SK-N-SH (cell line): ENCODE measurements around the gene LGR5. TPM values are rescaled to one million over a fixed set of nuclear protein-coding genes. Genes with fewer than 3 reads are reported as not detected.

Experiments used
- CTCF ChIA-PET: fragments of 300-600, 350-600 bp; formaldehyde crosslinking; extraction: SDS; loops from one replicate; lab custom pipeline; 2021; lab: Yijun Ruan, JAX
- POLR2A ChIA-PET: fragments of 350-600 bp; sonication (Branson Sonifier 250); formaldehyde crosslinking; extraction: SDS; loops from one replicate; lab custom pipeline; 2020; ENCODE audit warnings: antibody characterized with exemption, inconsistent platforms; lab: Yijun Ruan, JAX
- DNase-seq: peaks from one replicate; pipeline ENCODE4 v3.0.0; 2012
- H2AFZ ChIP-seq: fragments of 200-600 bp; sonication (generic); 2 replicates; pipeline ENCODE4 v1.8.1; 2016; ENCODE audit warnings: antibody characterized with exemption, mild to moderate bottlenecking, low read depth
- H3F3A ChIP-seq: fragments of 200-600 bp; sonication (generic); replicated peaks from 2 replicates; pipeline ENCODE3; 2016; ENCODE audit warnings: antibody characterized with exemption, mild to moderate bottlenecking; ENCODE audit not compliant: insufficient read depth
- H3K27ac ChIP-seq, 2 experiments: fragments of 200-500 bp in 1 of 2; fragments of 200-600 bp in 1 of 2; sonication (Bioruptor generic) in 1 of 2; sonication (generic), shearing (Covaris generic) in 1 of 2; 2 replicates each; pipeline versions ENCODE4 v1.5.1 to v1.6.1; 2014 to 2016; ENCODE audit warnings: low read depth in 2 of 2, inconsistent platforms in 1 of 2, low read length in 1 of 2, mild to moderate bottlenecking in 1 of 2, mixed read lengths in 1 of 2
- H3K27me3 ChIP-seq: fragments of 200-600 bp; sonication (generic), shearing (Covaris generic); 2 replicates; pipeline ENCODE4 v1.6.1; 2016; ENCODE audit warnings: mixed run types; ENCODE audit not compliant: insufficient read depth
- H3K36me3 ChIP-seq, 2 experiments: fragments of 200-500 bp in 1 of 2; fragments of 200-600 bp in 1 of 2; sonication (Bioruptor generic) in 1 of 2; sonication (generic) in 1 of 2; replicated peaks in 1 of 2; 2 replicates each; pipeline versions ENCODE3 to v1.5.1; 2014 to 2016; ENCODE audit warnings: low read length in 1 of 2, mild to moderate bottlenecking in 1 of 2; ENCODE audit not compliant: insufficient read depth in 2 of 2, control insufficient read depth in 1 of 2
- H3K4me1 ChIP-seq, 2 experiments: fragments of 200-500 bp in 1 of 2; fragments of 200-600 bp in 1 of 2; sonication (Bioruptor generic) in 1 of 2; sonication (generic), shearing (Covaris generic) in 1 of 2; 2 replicates each; pipeline versions ENCODE4 v1.5.1 to v1.6.1; 2014 to 2016; ENCODE audit warnings: low read depth in 1 of 2, low read length in 1 of 2, mixed run types in 1 of 2; ENCODE audit not compliant: insufficient read depth in 2 of 2, control insufficient read depth in 1 of 2
- H3K4me2 ChIP-seq: fragments of 200-600 bp; sonication (generic), shearing (Covaris generic); 2 replicates; pipeline ENCODE4 v1.6.1; 2017; ENCODE audit warnings: mixed run types
- H3K4me3 ChIP-seq, 2 experiments: fragments of 200-500 bp in 1 of 2; fragments of 200-600 bp in 1 of 2; sonication (Bioruptor generic) in 1 of 2; sonication (generic), shearing (Covaris generic) in 1 of 2; 2 replicates each; pipeline versions ENCODE4 v1.5.1 to v1.8.1; 2014 to 2016; ENCODE audit warnings: low read depth in 2 of 2, inconsistent platforms in 1 of 2, low read length in 1 of 2, mild to moderate bottlenecking in 1 of 2, mixed read lengths in 1 of 2, moderate library complexity in 1 of 2
- H3K79me2 ChIP-seq: fragments of 200-600 bp; sonication (generic); 2 replicates; pipeline ENCODE4 v1.8.1; 2017; ENCODE audit warnings: mild to moderate bottlenecking; ENCODE audit not compliant: insufficient read depth
- H3K9ac ChIP-seq: fragments of 200-600 bp; sonication (generic); 2 replicates; pipeline ENCODE4 v1.6.1; 2017; ENCODE audit warnings: mixed run types
- H3K9me2 ChIP-seq: fragments of 200-600 bp; sonication (generic); 2 replicates; pipeline ENCODE4 v1.6.1; 2017; ENCODE audit warnings: mixed run types
- H3K9me3 ChIP-seq: fragments of 200-600 bp; sonication (generic); 2 replicates; pipeline ENCODE4 v1.6.1; 2017; ENCODE audit warnings: mixed run types, mild to moderate bottlenecking, moderate library complexity
- H4K20me1 ChIP-seq: fragments of 200-600 bp; sonication (generic); 2 replicates; pipeline ENCODE4 v1.6.1; 2017; ENCODE audit warnings: mild to moderate bottlenecking, mixed run types; ENCODE audit not compliant: insufficient read depth
- CHD2 ChIP-seq: fragments of 150-350 bp; IDR thresholded peaks from 2 replicates; pipeline ENCODE4 v1.6.1; 2018; ENCODE audit warnings: low read length; ENCODE audit not compliant: partially characterized antibody
- EP300 ChIP-seq, 2 experiments: IDR thresholded peaks; 2 replicates each; pipeline versions ENCODE4 v1.4.0 to v1.6.1; 2012; ENCODE audit warnings: borderline replicate concordance in 1 of 2, low read depth in 1 of 2, low read length in 1 of 2
- EZH2phosphoT487 ChIP-seq: fragments of 200-600 bp; sonication (generic); IDR thresholded peaks from 2 replicates; pipeline ENCODE4 v1.6.1; 2017; ENCODE audit warnings: low read depth, mixed run types, mild to moderate bottlenecking, antibody characterized with exemption, moderate library complexity, borderline replicate concordance
- FOSL2 ChIP-seq: IDR thresholded peaks from 2 replicates; pipeline ENCODE4 v1.4.0; 2012; ENCODE audit warnings: low read depth, mild to moderate bottlenecking, moderate library complexity, borderline replicate concordance
- FOXJ3 ChIP-seq: sonication (generic); formaldehyde crosslinking; IDR thresholded peaks from 2 replicates; pipeline ENCODE4 v1.5.1; 2020; ENCODE audit warnings: mild to moderate bottlenecking, missing genetic modification reagents
- FOXM1 ChIP-seq: IDR thresholded peaks from 2 replicates; pipeline ENCODE4 v1.4.0; 2012; ENCODE audit warnings: low read depth, mild to moderate bottlenecking
- GATA2 ChIP-seq: sonication (generic); formaldehyde crosslinking; IDR thresholded peaks from 2 replicates; pipeline ENCODE4 v1.5.0; 2020; ENCODE audit warnings: mild to moderate bottlenecking, missing genetic modification reagents
- JUND ChIP-seq: IDR thresholded peaks from 2 replicates; pipeline ENCODE4 v1.4.0; 2012
- MXI1 ChIP-seq: IDR thresholded peaks from 2 replicates; pipeline ENCODE4 v1.6.1; 2012; ENCODE audit warnings: mild to moderate bottlenecking, low read depth, low read length, improper control_type of control experiment
- NFIC ChIP-seq: IDR thresholded peaks from 2 replicates; pipeline ENCODE4 v1.4.0; 2012; ENCODE audit warnings: borderline replicate concordance
- NRF1 ChIP-seq: IDR thresholded peaks from 2 replicates; pipeline ENCODE4 v1.6.1; 2012; ENCODE audit warnings: low read depth, mild to moderate bottlenecking, low read length
- POLR2AphosphoS5 ChIP-seq: IDR thresholded peaks from 2 replicates; pipeline ENCODE4 v1.6.1; 2012; ENCODE audit warnings: low read depth, low read length
- RAD21 ChIP-seq: IDR thresholded peaks from 2 replicates; pipeline ENCODE4 v1.6.1; 2012; ENCODE audit warnings: mild to moderate bottlenecking, low read length
- RCOR1 ChIP-seq: fragments of 150-350 bp; IDR thresholded peaks from 2 replicates; pipeline ENCODE4 v1.6.1; 2017; ENCODE audit warnings: antibody characterized with exemption, low read length
- RXRA ChIP-seq: IDR thresholded peaks from 2 replicates; pipeline ENCODE4 v1.4.0; 2012; ENCODE audit warnings: low read depth, mild to moderate bottlenecking, borderline replicate concordance
- SIN3A ChIP-seq: IDR thresholded peaks from 2 replicates; pipeline ENCODE4 v1.6.1; 2012; ENCODE audit warnings: low read depth, mild to moderate bottlenecking, low read length, moderate library complexity, borderline replicate concordance
- TCF12 ChIP-seq: IDR thresholded peaks from 2 replicates; pipeline ENCODE4 v1.4.0; 2012
- USF2 ChIP-seq: fragments of 150-350 bp; IDR thresholded peaks from 2 replicates; pipeline ENCODE4 v1.6.1; 2017; ENCODE audit warnings: antibody characterized with exemption, low read length, low read depth, borderline replicate concordance
- YY1 ChIP-seq: IDR thresholded peaks from 2 replicates; pipeline ENCODE4 v1.4.0; 2012; ENCODE audit warnings: low read depth, mild to moderate bottlenecking
- ZBTB33 ChIP-seq: IDR thresholded peaks from 2 replicates; pipeline ENCODE4 v1.4.0; 2012; ENCODE audit warnings: low read depth, borderline replicate concordance
- WGBS: methylation state at CpG from one replicate; pipeline ENCODE4 v1.1.6; 2017; ENCODE audit warnings: low lambda C conversion rate; 5-methylcytosine and 5-hydroxymethylcytosine counted together
- polyA plus RNA-seq, 3 experiments: library from polyadenylated mRNA; depleted of rRNA; stranded (reverse); fragments of >200 nt; gene quantifications; 2 replicates each; pipeline ENCODE4 v1.2.3, GENCODE V29; 2012
- TF ChIP-seq, protein P1 (sequence below): IDR thresholded peaks from 2 replicates; pipeline ENCODE4 v1.6.1; 2012; ENCODE audit warnings: mild to moderate bottlenecking, low read depth, low read length, moderate library complexity
- TF ChIP-seq, protein P2 (sequence below): IDR thresholded peaks from 2 replicates; pipeline ENCODE4; 2012

Gene LGR5
- polyA plus RNA-seq, 1 of the 3 experiments (the other 2 are of a cell fraction) = 1.4 TPM

- TF ChIP-seq, protein P1, sequence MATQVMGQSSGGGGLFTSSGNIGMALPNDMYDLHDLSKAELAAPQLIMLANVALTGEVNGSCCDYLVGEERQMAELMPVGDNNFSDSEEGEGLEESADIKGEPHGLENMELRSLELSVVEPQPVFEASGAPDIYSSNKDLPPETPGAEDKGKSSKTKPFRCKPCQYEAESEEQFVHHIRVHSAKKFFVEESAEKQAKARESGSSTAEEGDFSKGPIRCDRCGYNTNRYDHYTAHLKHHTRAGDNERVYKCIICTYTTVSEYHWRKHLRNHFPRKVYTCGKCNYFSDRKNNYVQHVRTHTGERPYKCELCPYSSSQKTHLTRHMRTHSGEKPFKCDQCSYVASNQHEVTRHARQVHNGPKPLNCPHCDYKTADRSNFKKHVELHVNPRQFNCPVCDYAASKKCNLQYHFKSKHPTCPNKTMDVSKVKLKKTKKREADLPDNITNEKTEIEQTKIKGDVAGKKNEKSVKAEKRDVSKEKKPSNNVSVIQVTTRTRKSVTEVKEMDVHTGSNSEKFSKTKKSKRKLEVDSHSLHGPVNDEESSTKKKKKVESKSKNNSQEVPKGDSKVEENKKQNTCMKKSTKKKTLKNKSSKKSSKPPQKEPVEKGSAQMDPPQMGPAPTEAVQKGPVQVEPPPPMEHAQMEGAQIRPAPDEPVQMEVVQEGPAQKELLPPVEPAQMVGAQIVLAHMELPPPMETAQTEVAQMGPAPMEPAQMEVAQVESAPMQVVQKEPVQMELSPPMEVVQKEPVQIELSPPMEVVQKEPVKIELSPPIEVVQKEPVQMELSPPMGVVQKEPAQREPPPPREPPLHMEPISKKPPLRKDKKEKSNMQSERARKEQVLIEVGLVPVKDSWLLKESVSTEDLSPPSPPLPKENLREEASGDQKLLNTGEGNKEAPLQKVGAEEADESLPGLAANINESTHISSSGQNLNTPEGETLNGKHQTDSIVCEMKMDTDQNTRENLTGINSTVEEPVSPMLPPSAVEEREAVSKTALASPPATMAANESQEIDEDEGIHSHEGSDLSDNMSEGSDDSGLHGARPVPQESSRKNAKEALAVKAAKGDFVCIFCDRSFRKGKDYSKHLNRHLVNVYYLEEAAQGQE = no peak
- TF ChIP-seq RAD21 (0 out of 2 replicates have a peak, but pooled peaks have one; percentile 14), FOXJ3 (CRISPR knock-in tag) (0 out of 2 replicates have a peak, but pooled peaks have one; percentile 48), FOXM1 (no peak), RCOR1 (peak; percentile 52; the same call in 1 of the 2 replicates), YY1 (no peak), EZH2phosphoT487 (no peak), NRF1 (no peak), RXRA (no peak), POLR2AphosphoS5 (0 out of 2 replicates have a peak, but pooled peaks have one; percentile 20)
- TF ChIP-seq, all 33 proteins: peak for 13
Observed at GRCh38 chr12:71558445-71558844, 118.8 kb downstream of the LGR5 start (continued).

GRCh38 chr12:71562676-71563595 lies 123.3 kb downstream of the LGR5 start:
- Histone ChIP-seq H3K9me2 (no peaks in the 10 kb centered on the region), H3K27ac (peak overlapping the region; percentile 8 to 95; a peak in 3 of 4 replicates), H3K79me2 (no peaks in the 10 kb centered on the region), H3K4me2 (no peak overlapping the region), H3F3A (peaks cover 10% of the 10 kb centered on the region), H4K20me1 (no peaks in the 10 kb centered on the region), H3K27me3 (no peaks in the 10 kb centered on the region), H2AFZ (no peak overlapping the region), H3K36me3 (no peaks in the 10 kb centered on the region), H3K9me3 (no peaks in the 10 kb centered on the region), H3K4me1 (peaks cover 11 to 43% of the 10 kb centered on the region in 2 experiments), H3K9ac (no peak overlapping the region), H3K4me3 (no peak overlapping the region; a peak in 1 of 4 replicates)
- ChIA-PET POLR2A (no interaction called here), CTCF (no interaction called here)
- DNase-seq = peak; percentile 60
- 63% methylated on average over 11 of the region's 11 CpGs for WGBS
- TF ChIP-seq ZBTB33 (no peak), POLR2AphosphoS5 (no peak), CHD2 (peak; percentile 91), NFIC (peak; percentile 64), RCOR1 (peak; percentile 91), SIN3A (no peak), EZH2phosphoT487 (no peak), FOXJ3 (CRISPR knock-in tag) (peak; percentile 85), EP300 (IDR thresholded peaks at IDR 0.05; ENCODE audit: borderline replicate concordance in 1 of 2, low read depth in 1 of 2, low read length in 1 of 2) (peak; percentile 17 to 99; a peak in 2 of 4 replicates), GATA2 (CRISPR knock-in tag) (peak; percentile 75), MXI1 (peak; percentile 67), JUND (no peak), TCF12 (peak; percentile 69), FOSL2 (no peak), RAD21 (peak; percentile 22; the same call in 1 of the 2 replicates), USF2 (no peak)
- TF ChIP-seq, protein P2, sequence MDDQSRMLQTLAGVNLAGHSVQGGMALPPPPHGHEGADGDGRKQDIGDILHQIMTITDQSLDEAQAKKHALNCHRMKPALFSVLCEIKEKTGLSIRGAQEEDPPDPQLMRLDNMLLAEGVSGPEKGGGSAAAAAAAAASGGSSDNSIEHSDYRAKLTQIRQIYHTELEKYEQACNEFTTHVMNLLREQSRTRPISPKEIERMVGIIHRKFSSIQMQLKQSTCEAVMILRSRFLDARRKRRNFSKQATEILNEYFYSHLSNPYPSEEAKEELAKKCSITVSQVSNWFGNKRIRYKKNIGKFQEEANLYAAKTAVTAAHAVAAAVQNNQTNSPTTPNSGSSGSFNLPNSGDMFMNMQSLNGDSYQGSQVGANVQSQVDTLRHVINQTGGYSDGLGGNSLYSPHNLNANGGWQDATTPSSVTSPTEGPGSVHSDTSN = peak; percentile 54; the same call in 1 of the 2 replicates
